H54 (cell line): ENCODE measurements around the gene DNM3.
"Not testable (repeated sequence)": the region's sequence is repeated elsewhere in the genome, so short reads cannot be mapped to it uniquely, and the experiment has no call there.

Experiments
- DNase-seq: peaks from one replicate; pipeline ENCODE4 v3.0.0; 2011; ENCODE audit warnings: low spot score, mixed read lengths; ENCODE audit not compliant: insufficient read length
- FAIRE-seq: peaks from 3 replicates; lab custom pipeline; 2011; peaks lifted over from hg19 to GRCh38; lab: Jason Lieb, UNC
- POLR2A ChIP-seq: IDR thresholded peaks from 2 replicates; pipeline ENCODE4 v1.6.1; 2011; ENCODE audit warnings: low read depth, mild to moderate bottlenecking, low read length

The DNM3 gene

GRCh38 chr1:172001288-172001687 lies 160.0 kb downstream of the DNM3 start:
- no peak for TF ChIP-seq POLR2A
- FAIRE-seq (no peak), DNase-seq (no peak)

- FAIRE-seq: no peak
- TF ChIP-seq POLR2A: no peak
- DNase-seq: no peak
Measured at GRCh38 chr1:172002725-172003345, 161.5 kb downstream of the DNM3 start.

- FAIRE-seq (no peak), DNase-seq (no peak)
- TF ChIP-seq POLR2A: no peak
Measured at GRCh38 chr1:172003766-172004530, 162.7 kb downstream of the DNM3 start.

- no peak for FAIRE-seq
- no peak for TF ChIP-seq POLR2A
- DNase-seq: no peak
Measured at GRCh38 chr1:172004671-172005070, 163.4 kb downstream of the DNM3 start.

- FAIRE-seq (no peak), DNase-seq (no peak)
- no peak for TF ChIP-seq POLR2A
Measured at GRCh38 chr1:172005856-172006255, 164.6 kb downstream of the DNM3 start.

GRCh38 chr1:172006660-172007059 lies 165.4 kb downstream of the DNM3 start:
- no peak for TF ChIP-seq POLR2A
- FAIRE-seq: no peak
- no peak for DNase-seq

GRCh38 chr1:172018727-172019311 lies 177.5 kb downstream of the DNM3 start:
- DNase-seq (no peak), FAIRE-seq (no peak)
- TF ChIP-seq POLR2A: no peak

- FAIRE-seq (no peak), DNase-seq (no peak)
- no peak for TF ChIP-seq POLR2A
Measured at GRCh38 chr1:172019976-172020375, 178.7 kb downstream of the DNM3 start.

GRCh38 chr1:172024516-172024915 lies 183.2 kb downstream of the DNM3 start:
- DNase-seq (no peak), FAIRE-seq (no peak)
- no peak for TF ChIP-seq POLR2A

GRCh38 chr1:172024944-172025738 lies 183.8 kb downstream of the DNM3 start:
- not testable (repeated sequence) for FAIRE-seq, DNase-seq

- peak; percentile 81 for FAIRE-seq
- peak; percentile 48 for DNase-seq
- no peak for TF ChIP-seq POLR2A
Measured at GRCh38 chr1:172040466-172040865, 199.2 kb downstream of the DNM3 start.

GRCh38 chr1:172041102-172041501 lies 199.8 kb downstream of the DNM3 start:
- no peak for FAIRE-seq
- TF ChIP-seq POLR2A: no peak

GRCh38 chr1:172041742-172042141 lies 200.4 kb downstream of the DNM3 start:
- TF ChIP-seq POLR2A: no peak
- FAIRE-seq (no peak), DNase-seq (no peak)

More at GRCh38 chr1:172041102-172041501, 199.8 kb downstream of the DNM3 start:
- DNase-seq: no peak

GRCh38 chr1:172043900-172044299 lies 202.6 kb downstream of the DNM3 start:
- FAIRE-seq (no peak), DNase-seq (no peak)
- TF ChIP-seq POLR2A: no peak

- no peak for DNase-seq
- TF ChIP-seq POLR2A: no peak
- FAIRE-seq: no peak
Measured at GRCh38 chr1:172051898-172052297, 210.6 kb downstream of the DNM3 start.
